IPS DF 4.7 (cell line): Measurements from ENCODE around the gene TBC1D5.
"Not testable (repeated sequence)": the region's sequence is repeated elsewhere in the genome, so short reads cannot be mapped to it uniquely, and the experiment has no call there.

Experiments used
- DNase-seq: peaks from one replicate; pipeline ENCODE4 v3.0.0-alpha.2; 2013; ENCODE audit warnings: low spot score; ENCODE audit errors: extremely low read depth

TBC1D5 gene

GRCh38 chr3:17742102-17742879, at the start of gene TBC1D5:
TBC1D5 (minus strand) TSS chr3:17742631; CDS start chr3:17508570, 234,061 bp downstream.
- peak; percentile 62 for DNase-seq

GRCh38 chr3:17783426-17783825, 41.0 kb upstream of the TBC1D5 start:
- DNase-seq: no peak

GRCh38 chr3:17782751-17783150, 40.3 kb upstream of the TBC1D5 start:
- no peak for DNase-seq

- DNase-seq: not testable (repeated sequence)
These were observed 37.9 kb upstream of the TBC1D5 start for GRCh38 chr3:17780369-17780768.

GRCh38 chr3:17779304-17780250, 37.1 kb upstream of the TBC1D5 start:
- DNase-seq: not testable (repeated sequence)

- DNase-seq: not testable (repeated sequence)
These were observed 34.9 kb upstream of the TBC1D5 start for GRCh38 chr3:17777326-17777725.

GRCh38 chr3:17775073-17775472, 32.6 kb upstream of the TBC1D5 start:
- no peak for DNase-seq

- not testable (repeated sequence) for DNase-seq
These were observed 31.9 kb upstream of the TBC1D5 start for GRCh38 chr3:17774180-17774910.

GRCh38 chr3:17772556-17772955, 30.1 kb upstream of the TBC1D5 start:
- no peak for DNase-seq

GRCh38 chr3:17771177-17772017, 29.0 kb upstream of the TBC1D5 start:
- DNase-seq: no peak

- DNase-seq: no peak
These were observed 28.3 kb upstream of the TBC1D5 start for GRCh38 chr3:17770682-17771081.

GRCh38 chr3:17765819-17766472, 23.5 kb upstream of the TBC1D5 start:
- no peak for DNase-seq

GRCh38 chr3:17761563-17761962, 19.1 kb upstream of the TBC1D5 start:
- DNase-seq: no peak

GRCh38 chr3:17759901-17760300, 17.5 kb upstream of the TBC1D5 start:
- DNase-seq: no peak

GRCh38 chr3:17755836-17756235, 13.4 kb upstream of the TBC1D5 start:
- no peak for DNase-seq

- DNase-seq: no peak
These were observed 11.2 kb upstream of the TBC1D5 start for GRCh38 chr3:17753632-17753992.

GRCh38 chr3:17752876-17753631, 10.6 kb upstream of the TBC1D5 start:
- DNase-seq: no peak

- DNase-seq: no peak
These were observed 10.0 kb upstream of the TBC1D5 start for GRCh38 chr3:17752436-17752835.

- no peak for DNase-seq
These were observed 7.4 kb upstream of the TBC1D5 start for GRCh38 chr3:17749705-17750293.
